Measurements from ENCODE around the gene TET3.

DNA sequence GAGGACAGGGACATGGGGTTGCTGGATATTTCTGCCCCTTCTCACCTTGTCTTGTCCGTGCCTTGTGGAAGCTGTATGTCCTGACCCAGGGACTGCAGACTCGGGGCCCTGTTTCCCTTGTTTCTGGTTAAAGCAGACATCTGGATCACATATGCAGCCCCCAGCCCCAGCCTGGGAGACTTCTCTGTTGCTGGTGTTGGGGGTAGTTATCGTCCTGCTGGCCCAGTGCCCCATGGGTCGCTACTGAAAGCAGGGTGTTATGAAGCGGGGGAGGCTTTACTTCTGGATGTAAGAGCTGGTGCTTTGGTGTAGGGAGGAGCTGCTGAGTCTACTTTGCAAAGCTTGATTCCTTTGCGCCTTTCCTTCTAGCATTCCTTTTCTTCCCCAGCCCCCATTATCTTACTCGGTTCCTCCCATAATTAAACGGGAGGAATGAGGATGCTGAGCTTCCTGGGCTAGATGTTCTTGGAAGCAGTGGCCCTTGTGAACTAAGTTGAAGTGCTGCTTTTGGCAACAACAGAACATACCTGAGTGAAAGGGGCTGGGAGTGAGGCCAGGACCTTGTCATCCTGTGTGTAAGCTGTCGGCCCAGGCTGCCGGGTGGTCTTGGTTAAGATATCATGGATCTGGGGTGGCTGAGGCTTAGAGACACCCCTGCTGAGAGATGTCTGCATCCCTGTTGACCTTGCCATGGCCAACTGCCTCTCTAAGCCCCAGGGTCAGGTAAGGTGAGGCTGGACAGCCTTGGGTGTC lies 3.4 kb downstream of the TET3 start:
- TF ChIP-seq, protein P1, sequence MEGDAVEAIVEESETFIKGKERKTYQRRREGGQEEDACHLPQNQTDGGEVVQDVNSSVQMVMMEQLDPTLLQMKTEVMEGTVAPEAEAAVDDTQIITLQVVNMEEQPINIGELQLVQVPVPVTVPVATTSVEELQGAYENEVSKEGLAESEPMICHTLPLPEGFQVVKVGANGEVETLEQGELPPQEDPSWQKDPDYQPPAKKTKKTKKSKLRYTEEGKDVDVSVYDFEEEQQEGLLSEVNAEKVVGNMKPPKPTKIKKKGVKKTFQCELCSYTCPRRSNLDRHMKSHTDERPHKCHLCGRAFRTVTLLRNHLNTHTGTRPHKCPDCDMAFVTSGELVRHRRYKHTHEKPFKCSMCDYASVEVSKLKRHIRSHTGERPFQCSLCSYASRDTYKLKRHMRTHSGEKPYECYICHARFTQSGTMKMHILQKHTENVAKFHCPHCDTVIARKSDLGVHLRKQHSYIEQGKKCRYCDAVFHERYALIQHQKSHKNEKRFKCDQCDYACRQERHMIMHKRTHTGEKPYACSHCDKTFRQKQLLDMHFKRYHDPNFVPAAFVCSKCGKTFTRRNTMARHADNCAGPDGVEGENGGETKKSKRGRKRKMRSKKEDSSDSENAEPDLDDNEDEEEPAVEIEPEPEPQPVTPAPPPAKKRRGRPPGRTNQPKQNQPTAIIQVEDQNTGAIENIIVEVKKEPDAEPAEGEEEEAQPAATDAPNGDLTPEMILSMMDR (IDR thresholded peaks at IDR 0.05): no peak
- no peak for TF ChIP-seq POLR2A (IDR thresholded peaks at IDR 0.05)
- TF ChIP-seq POLR2AphosphoS5 (IDR thresholded peaks at IDR 0.05): no peak
